ENCODE results near the gene ZNF823.

DNA sequence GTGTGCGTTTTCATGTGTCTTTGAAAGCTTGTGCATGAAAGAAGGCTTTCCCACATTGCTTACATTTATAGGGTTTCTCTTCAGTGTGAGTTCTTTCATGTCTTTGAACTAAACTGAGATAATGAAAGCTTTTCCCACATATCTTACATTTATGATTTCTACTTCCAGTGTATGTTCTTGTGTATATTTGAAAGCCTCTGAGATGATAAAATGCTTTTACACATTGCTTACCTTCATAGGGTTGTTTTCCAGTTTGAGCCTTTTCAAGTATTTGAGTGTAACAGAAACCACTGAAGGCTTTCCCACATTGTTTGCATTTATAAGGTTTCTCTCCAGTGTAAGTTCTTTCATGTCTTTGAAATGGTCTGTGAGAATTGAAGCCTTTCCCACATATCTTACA lies 18.2 kb upstream of the ZNF823 start:
- no peak for TF ChIP-seq CTCF (IDR thresholded peaks at IDR 0.05; ENCODE audit: low read length)
- no peak for TF ChIP-seq EZH2 (IDR thresholded peaks at IDR 0.05; ENCODE audit: borderline replicate concordance, low read length)

All from OCI-LY1 (cell line).